CD4-positive, alpha-beta T cell treated with Interleukin-4 for 4 hours (primary cell): ENCODE measurements around the gene CARM1.
"Not testable (repeated sequence)": the region's sequence is repeated elsewhere in the genome, so short reads cannot be mapped to it uniquely, and the experiment has no call there.

Experiments
- DNase-seq: peaks from one replicate; pipeline ENCODE4 v3.0.0-alpha.2; 2020

Gene CARM1

DNA sequence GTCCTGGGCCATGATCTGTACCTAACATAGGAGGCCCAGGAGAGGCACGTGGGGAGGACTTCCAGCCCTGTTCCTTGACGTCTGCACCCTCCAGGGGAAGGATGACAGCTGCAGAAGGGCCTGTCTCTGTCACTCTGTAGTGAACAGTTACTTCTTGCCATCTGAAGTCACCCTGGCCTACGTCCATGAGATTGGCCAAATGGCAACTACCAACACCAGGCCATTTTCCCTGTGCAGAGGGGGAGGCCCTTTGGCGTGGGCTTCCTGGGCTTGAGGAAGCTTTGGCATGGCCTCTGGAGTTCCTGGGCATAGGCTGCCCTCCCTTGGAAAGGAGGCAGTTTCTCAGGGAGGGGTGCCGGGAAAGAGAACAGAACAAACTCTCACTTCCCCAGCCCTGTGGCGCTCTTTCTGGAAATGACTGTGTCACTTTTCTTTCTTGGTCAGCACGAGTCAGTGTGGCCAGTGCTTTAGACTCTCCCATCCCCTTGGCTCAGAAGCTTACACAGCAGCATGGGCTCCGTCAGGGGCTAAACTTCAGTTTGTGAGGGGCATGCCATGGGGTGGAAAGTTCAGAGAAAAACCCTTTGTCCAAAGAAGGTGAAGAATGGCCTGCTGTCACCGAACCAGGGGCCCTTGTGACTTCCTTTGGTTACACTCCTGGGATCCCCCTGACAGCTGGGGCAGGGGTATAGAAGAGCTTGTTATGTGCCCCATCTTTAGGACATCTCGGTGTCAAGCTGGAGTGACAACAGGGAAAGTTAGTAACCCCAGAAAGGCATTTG, 5.3 kb downstream of the CARM1 start:
- no peak for DNase-seq

DNA sequence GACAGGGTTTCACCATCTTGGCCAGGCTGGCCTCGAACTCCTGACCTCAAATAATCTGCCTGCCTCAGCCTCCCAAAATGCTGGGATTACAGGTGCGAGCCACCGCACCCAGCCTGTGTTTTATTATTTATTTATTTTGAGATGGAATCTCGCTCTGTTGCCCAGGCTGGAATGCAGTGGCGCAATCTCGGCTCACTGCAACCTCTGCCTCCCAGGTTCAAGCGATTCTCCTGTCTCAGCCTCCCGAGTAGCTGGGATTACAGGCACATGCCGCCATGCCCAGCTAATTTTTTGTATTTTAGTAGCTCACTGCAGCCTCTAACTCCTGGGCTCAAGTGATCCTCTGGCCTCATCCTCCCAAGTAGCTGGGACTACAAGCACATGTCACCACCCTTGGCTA, 6.3 kb downstream of the CARM1 start:
- DNase-seq: not testable (repeated sequence)

DNA sequence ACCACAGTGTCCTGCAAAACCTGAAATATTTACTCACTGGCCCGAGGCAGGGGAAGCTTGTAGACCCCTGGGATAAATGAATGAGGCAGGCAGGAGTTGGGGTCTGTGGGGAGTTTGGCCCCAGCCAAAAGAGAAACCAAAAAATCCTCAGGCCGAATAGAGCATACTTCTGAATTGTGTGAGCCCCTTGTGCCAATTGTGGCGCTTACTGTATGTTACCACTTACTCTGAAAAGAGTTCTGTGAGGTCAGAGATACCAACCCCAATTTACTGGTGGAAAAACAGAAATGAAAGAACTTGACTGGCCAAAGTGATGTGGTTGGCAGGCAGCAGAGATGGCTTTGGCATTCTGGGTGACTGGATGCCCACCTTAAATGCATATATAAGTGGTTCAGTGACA, 6.9 kb downstream of the CARM1 start:
- DNase-seq: no peak

DNA sequence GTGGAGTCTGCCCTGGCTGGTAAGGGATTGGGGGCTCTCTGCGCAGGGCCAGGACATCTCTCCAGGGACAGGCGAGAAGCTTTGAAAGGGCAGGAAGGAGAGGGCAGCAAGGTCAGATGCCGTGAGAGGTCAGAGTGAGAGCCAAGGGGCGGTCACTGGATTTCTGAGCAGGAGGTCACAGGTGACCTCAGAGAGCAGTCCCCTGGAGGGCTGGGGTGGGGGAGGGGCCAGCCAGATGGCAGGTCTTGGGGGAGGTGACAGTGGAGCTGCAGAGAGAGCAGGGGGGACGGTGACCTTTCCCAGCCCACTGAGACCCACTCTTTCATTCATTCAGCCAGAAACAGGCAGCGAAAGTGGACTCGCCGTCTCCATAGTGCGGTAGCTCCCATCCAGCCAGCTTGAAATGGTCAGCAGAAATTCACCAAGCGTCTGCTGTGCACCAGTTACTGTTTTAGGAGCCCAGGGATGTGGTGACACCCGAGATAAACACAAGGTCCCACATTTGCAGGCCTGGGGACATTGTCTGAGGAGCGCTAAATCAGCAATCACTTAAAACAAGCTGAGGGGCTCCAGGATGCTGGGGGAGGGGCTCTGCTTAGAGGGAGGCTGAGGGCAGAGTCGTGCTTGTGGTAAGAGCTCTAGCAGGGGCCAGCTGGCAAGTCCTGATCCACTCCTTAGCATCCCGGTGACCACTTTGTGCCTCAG, 10.2 kb downstream of the CARM1 start:
- no peak for DNase-seq

DNA sequence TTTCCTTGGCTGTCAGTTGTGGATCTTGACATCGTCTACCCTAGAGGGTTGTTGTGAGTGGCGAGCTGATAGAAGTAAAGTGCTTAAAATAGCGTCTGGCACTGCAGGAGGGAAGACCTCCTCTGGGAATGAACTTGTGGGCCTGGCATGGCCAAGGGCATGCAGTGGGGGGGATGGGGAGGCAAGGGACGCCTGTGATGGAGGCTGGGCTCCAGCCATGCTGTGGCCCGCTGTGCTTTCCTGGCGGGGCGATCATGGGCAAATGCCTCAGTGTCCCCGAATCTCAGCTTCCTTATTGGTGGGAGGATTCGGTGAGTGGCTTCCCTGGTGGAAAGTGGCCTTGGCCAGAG, 10.7 kb downstream of the CARM1 start:
- no peak for DNase-seq

DNA sequence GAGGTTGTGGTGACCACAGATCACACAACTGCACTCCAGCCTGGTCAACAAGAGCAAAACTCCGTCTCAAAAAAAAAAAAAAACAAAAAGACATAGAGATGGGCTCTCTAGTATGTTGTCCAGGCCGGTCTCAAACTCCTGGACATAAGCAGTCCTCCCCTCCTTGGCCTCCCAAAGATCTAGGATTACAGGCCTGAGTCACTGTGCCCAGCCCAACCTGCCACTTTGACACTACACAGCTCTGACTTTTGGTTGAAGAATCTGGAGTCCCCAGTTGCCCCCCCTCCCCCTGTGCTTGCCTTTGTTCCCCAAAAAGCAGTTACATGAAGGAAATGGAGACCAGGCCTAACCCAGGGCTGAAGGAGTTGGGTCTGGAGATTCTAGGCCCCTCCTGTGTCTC, 12.9 kb downstream of the CARM1 start:
- DNase-seq: no peak

DNA sequence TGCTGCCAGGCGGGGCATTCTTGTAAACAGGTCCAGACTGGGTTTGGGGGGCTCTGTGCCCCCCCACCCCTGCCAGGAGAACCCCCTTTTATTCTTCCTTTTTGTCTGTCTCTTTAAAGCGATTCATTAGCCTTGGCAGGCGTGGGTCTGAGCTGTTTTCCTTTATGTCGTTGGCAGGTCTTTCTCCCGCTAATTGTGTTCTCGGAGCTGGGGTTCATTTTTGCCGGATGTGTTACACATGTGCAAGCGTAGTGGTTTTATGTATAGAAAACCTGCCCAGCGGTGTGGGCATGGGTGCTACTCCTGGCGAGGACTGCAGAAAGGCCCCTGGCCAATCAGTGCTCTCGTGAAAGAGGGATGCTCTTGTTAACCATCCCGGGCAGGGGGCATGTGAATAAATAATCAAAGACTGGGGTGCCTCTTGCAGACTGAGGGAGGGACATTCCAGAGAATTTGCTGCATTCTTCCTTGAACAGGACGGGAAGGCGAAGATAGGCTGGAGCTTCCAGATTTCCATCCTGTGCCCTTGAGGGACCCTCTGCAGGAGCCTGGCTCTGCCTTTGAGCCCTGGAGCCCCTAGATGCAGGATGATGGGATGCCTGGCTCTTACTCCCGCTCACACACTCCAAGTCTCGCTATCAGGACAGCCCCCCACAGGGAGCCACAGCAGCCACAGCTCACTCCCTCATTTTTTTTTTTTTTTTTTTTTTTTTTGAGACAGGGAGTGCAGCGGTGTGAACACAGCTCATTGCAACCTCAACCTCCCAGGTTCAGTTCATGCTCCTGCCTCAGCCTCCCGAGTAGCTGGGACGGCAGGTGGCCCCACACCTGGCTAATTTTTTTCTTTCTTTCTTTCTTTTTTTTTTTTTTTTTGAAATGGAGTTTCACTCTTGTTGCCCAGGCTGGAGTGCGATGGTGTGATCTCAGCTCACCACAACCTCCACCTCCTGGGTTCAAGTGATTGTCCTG, 14.1 kb downstream of the CARM1 start:
- no peak for DNase-seq

DNA sequence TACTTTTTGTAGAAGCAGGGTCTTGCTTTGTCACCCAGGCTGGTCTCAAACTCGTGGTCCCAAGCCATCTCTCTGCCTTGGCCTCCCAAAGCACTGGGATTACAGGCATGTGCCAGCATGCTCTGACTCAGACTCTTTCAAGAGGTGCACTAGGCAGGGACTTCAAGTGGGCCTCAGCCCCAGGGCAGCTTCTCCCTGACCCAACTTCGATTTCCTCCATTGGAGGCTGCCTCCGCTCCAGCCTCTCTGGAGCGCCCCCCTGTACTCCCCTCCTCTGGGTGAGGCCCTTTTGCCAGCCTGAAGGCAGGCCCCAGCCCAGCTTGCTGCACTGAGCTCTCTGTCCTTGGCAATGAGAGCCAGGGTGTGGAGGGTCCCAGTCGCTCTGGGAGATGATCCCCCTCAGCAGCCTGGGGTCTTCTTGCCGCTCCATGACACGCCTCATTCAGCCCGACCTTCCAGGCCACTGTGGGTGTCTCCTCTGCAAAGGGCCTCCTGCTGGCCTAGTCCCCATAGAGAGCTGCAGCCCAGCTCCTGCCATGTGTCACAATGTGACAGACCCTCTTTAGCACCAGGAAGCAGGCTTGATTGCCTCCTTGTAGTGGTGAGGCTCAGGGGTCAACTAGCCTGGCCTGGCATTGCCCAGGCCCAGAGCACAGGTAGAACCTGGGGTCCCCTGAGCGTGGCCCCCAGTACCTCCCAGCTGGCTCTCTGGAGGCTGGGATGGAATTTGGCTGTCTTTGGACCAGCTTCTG, 16.4 kb downstream of the CARM1 start:
- DNase-seq: no peak

DNA sequence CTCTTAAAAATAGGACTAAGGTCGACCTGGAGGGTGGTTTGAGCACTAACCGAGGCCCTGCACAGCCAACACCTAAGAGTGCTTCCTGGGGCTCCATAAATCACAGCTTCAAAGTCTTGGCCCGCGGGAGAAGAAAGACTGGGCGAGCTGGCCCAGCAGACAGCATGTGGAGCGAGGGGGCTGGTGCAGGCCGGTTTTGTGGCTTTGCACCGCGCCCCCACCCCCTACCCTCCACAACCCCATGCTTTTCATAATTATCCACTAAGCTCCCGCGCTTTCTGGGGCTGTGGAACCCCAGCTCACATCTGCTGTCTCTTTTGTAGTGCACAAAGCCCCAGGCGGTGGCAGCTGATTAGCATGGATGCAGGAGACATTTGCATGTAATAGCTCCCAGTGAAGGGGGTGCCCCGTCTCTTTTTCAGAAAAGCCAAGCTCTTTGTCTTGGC, 17.1 kb downstream of the CARM1 start:
- DNase-seq: no peak

DNA sequence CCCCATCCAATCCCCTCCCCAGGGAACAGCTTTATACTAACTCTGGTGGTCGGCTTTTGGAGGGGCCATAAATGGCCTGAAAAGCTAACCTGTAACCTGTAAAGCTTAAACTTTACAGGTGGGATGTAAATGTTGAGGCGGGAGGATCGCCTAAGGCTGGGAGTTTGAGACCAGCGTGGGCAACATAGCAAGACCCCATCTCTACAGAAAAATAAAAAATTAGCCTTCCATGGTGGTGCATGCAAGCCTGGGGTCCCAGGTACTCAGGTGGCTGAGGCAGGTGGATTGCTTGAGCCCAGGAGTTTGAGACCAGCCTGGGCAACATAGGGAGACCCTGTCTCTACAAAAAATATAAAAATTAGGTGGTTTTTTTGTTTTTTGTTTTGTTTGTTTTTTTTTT, 18.5 kb downstream of the CARM1 start:
- no peak for DNase-seq

DNA sequence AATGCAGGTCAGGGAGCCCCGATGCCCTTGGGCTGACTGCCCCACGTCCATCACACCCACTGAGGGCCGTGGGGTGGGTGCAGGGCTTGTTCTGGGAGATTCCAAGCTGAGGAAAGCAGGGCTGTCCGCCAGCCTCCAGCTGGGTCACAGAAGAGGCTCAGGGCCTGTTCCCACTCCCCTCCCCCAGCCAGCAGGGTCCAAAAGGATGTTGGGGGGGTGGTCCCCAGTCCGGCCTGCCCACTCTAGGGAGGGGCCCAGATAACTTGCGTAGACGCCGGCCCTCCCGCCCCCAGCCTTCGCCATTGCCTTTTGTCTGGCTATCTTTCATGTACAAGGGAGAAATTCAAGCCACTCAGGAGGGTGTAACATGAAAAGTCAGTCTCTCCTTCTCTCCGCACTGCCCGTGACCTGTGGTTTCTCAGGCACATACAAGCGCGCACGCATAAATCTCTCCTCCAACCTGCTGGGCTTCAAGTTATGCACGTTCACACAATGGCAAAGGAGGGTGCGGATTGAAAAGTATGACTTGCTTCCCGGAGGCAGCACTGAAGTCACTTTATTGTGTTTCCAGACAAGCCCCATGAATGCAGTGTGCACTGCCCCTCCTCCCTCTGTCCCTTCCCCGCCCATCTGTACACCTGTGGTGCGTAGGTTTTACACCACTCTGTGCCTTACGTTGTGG, 20.2 kb downstream of the CARM1 start:
- DNase-seq: no peak

DNA sequence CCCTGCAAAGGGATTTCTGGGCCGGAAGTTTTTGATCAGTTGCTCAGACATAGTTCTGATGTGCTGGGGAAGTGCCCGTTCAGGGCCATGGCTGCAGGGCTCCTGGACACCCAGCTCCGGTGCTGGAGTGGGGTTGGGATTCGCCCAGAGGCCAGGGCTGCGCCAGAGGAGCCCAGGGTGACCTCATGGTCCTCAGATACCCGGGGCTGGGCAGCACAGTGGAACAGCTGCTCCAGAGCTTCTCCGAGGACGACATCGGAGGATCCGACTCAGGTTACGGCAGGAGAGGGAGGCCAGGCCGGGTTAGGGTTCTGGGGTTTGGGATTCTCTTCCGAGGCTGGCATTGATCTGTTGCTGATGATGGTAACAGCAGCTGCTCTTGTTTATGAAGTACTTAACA, 20.9 kb downstream of the CARM1 start:
- no peak for DNase-seq

DNA sequence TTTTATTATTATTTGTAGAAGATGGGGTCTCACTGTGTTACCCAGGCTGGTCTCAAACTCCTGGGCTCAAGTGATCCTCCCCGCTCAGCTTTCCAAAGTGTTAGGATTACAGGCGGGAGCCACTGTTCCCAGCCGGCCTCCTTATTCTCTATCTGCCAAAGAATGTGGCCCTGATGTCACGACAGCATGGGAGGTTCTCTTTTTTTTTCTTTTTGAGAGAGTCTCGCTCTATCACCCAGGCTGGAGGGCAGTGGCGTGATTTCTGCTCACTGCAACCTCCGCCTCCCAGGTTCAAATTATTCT, 23.5 kb downstream of the CARM1 start:
- no peak for DNase-seq

DNA sequence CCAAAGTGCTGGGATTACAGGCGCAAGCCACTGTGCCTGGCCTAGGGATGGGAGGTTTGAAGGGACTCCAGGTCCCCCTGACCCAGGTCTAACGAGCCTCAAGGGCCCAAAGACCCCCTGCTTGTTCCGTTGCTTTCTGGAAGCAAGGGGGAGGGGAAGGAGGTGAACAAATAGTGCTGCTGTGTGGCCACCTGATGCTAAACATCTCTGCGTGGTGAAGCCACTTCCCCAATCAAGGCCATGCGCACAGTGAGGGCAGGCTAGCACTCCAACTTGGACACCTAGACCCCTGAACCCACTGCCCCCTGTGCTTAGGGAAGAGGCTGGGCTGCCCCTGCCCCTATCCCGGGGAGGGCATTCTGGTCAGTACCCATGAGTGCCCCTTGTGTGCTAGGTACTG, 24.0 kb downstream of the CARM1 start:
- DNase-seq: no peak

DNA sequence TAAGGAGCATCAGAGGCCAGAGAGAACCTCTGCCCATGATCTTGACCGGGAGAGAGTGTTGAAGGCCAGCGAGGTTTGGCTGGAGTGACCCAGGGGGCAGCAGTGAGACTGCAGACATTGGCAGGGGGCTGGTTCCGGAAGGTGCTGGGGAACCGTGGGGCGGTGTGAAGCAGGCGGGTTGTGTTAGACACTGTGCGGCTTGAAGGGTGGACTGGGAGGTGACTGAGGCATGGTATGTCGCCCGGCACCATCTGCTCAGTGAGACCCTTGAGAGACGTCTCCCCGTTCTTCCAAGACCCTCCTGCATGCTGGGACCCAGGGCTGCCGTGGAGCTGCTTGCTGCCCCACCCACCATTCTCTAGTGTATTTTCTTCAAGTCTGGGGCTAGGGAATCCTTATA, 24.6 kb downstream of the CARM1 start:
- no peak for DNase-seq

DNA sequence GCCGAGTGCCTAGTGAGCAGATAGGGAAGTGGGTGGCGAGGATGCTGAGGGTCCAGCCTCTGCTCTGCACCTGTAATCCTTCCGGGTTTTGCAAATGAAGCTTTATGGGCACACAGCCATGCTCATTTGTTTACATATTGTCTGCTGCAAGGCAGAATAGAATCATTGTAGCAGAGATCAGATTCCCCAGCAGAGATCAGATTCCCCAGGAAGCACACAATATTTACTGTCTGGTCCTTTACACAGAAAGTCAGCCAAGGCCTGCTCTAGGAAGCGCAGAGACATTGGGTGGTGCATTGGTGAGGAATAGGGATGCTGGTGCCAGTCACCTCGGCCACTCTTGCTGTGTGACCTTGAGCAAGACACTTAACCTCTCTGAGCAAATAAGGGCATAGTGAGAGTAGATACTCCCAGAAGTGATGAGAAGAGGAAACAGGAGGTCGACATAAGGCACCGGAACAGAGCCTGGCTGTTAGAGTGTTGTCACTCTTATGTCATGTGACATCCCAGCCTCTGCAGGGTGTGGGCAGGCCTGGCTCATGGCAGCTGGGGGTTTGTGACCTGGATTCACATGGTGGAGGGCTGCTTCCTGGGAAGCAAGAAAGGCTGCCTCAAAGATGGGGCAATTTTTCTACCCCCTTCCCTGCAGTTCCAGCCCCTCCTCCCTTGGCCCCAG, 25.6 kb downstream of the CARM1 start:
- DNase-seq: no peak

DNA sequence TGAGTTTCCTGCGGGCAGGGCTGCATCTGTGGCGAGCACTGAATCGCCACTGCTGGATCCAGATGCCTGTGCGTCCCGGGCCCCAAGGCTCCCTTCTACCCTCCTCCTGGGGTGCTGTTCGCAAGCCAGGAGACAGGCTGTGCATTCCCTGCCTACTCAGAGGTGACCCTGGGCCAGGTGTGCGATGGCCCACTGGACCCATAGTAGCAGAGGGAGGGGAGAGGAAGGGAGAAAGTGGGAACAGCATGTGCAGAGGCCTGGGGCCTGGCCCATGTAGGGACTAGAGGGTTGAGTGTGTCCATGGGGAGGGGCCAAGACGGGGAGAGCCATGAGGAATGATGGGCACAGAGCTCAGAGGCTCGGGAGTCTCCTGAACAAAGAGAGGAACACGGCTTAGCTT, 27.3 kb downstream of the CARM1 start:
- DNase-seq: no peak

DNA sequence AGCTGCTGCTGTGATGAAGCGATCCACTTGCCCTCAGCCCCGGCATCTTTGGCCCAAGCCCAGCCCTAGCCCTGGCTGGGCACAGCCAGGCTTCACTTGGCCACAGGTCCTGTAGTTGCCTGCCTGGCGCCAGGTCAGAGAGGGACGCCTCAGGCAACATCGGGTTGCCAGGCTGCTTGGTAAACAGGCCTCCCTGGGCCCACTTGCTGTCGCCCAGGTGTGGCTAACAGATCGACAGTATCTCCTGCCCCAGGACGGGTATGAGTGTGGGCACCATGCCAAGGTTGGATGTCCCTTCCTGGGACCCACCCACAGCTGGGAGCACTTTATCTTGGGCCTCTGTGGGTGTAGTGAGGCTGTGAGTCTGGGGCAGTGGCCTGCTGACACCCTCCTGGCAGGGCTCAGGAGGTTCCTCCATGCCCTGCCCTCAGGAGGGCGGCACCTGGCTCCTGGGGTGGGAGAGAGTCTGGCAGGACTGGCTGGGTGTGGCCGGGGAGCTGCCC, 27.8 kb downstream of the CARM1 start:
- no peak for DNase-seq

DNA sequence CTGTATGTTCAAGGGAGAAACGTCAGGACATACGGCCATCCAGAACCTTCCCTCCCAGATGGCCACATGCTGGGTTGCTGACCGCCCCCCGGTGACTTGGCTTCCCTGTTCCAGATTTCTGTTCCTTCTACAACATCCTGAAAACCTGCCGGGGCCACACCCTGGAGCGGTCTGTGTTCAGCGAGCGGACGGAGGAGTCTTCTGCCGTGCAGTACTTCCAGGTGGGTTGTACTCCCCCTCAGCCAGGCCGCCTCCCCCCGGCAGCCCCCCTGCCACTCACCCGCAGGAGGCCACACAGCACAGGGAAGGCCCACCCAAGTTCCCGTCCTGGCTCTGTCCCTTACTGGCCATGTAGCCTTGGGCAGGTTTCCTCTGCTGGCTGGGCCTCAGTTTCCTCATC, 36.6 kb downstream of the CARM1 start:
- DNase-seq: no peak

DNA sequence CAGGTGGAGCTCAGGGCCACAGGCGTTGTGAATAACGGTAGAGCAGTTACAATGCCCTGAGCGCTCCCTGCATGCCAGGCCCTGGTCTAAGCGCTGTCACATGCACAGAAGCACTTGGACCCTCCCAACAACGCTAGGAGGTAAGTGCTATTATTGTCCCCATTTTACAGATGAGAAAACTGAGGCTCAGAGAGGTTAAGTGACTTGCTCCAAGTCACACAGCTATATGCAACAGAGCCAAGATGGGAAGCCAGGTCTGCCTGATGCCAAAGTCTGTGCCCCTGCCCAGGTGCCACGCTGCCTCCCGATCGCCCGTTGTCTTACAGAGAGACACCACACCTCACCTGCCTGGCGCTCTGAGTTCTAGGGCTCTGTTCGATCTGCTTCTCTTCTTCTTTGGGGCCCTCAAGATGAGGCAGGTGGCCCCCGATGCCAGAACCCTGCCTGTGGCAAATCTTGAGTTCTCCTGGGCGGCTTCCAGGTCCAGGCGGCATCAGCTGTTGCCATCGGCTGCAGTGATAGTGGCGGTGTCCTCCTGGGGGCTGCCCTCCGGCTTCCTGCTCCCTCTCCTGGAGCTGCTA, 37.1 kb downstream of the CARM1 start:
- no peak for DNase-seq
